Neural cell (in vitro differentiated cells): Measurements from ENCODE around the gene STARD13.

ENCODE experiments used
- EZH2 ChIP-seq: fragments of 200-600, 300-800 bp; shearing (Covaris generic), sonication (generic); IDR thresholded peaks from 2 replicates; pipeline ENCODE4 v1.6.1; 2014; ENCODE audit warnings: antibody characterized with exemption, low read length, borderline replicate concordance, mild to moderate bottlenecking; ENCODE audit not compliant: insufficient read depth, poor library complexity, severe bottlenecking
- TF ChIP-seq, protein P1 (sequence below): fragments of 450-650 bp; IDR thresholded peaks from 2 replicates; pipeline ENCODE4 v1.5.1; 2014; ENCODE audit warnings: antibody characterized with exemption, mild to moderate bottlenecking, moderate library complexity; ENCODE audit not compliant: poor library complexity, severe bottlenecking

DNA sequence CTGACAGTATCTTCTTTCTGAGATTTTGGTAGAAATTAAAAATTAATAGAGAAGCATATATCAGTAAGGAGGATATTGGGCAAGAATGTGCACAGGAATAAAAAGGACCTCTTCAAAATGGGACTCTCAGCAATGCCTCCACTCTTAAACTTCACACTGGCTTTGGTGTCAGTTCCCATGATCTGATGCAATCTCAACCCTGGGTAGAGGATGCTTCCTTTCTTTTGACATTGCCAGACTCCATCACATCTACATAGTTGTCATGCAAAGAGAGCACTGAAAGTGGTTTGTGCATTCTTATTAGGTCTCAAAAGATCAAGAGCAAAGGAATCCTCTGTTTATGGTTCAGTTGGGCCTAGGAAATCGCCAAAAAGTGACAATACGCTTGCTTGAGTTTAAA lies 26.3 kb downstream of the STARD13 start:
- TF ChIP-seq, protein P1, sequence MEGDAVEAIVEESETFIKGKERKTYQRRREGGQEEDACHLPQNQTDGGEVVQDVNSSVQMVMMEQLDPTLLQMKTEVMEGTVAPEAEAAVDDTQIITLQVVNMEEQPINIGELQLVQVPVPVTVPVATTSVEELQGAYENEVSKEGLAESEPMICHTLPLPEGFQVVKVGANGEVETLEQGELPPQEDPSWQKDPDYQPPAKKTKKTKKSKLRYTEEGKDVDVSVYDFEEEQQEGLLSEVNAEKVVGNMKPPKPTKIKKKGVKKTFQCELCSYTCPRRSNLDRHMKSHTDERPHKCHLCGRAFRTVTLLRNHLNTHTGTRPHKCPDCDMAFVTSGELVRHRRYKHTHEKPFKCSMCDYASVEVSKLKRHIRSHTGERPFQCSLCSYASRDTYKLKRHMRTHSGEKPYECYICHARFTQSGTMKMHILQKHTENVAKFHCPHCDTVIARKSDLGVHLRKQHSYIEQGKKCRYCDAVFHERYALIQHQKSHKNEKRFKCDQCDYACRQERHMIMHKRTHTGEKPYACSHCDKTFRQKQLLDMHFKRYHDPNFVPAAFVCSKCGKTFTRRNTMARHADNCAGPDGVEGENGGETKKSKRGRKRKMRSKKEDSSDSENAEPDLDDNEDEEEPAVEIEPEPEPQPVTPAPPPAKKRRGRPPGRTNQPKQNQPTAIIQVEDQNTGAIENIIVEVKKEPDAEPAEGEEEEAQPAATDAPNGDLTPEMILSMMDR: no peak
- TF ChIP-seq EZH2: no peak
